SK-N-SH (cell line): ENCODE data around the gene ZDHHC11.

Experiments used
- EP300 ChIP-seq, 2 experiments: IDR thresholded peaks; 2 replicates each; pipeline versions ENCODE4 v1.4.0 to v1.6.1; 2012; ENCODE audit warnings: borderline replicate concordance in 1 of 2, low read depth in 1 of 2, low read length in 1 of 2
- FOXM1 ChIP-seq: IDR thresholded peaks from 2 replicates; pipeline ENCODE4 v1.4.0; 2012; ENCODE audit warnings: low read depth, mild to moderate bottlenecking
- GABPA ChIP-seq: IDR thresholded peaks from 2 replicates; pipeline ENCODE4 v1.4.0; 2012; ENCODE audit warnings: low read depth, mild to moderate bottlenecking
- GATA2 ChIP-seq: sonication (generic); formaldehyde crosslinking; IDR thresholded peaks from 2 replicates; pipeline ENCODE4 v1.5.0; 2020; ENCODE audit warnings: mild to moderate bottlenecking, missing genetic modification reagents
- MEF2A ChIP-seq: IDR thresholded peaks from 2 replicates; pipeline ENCODE4 v1.4.0; 2012; ENCODE audit warnings: low read depth, borderline replicate concordance
- RFX5 ChIP-seq: IDR thresholded peaks from 2 replicates; pipeline ENCODE4 v1.6.1; 2012; ENCODE audit warnings: mild to moderate bottlenecking, improper control_type of control experiment, low read length
- TAF1 ChIP-seq: IDR thresholded peaks from 2 replicates; pipeline ENCODE4 v1.6.1; 2012; ENCODE audit warnings: low read depth, mild to moderate bottlenecking, low read length, moderate library complexity, borderline replicate concordance
- YY1 ChIP-seq: IDR thresholded peaks from 2 replicates; pipeline ENCODE4 v1.4.0; 2012; ENCODE audit warnings: low read depth, mild to moderate bottlenecking
- TF ChIP-seq, protein P1 (sequence below): fragments of 200-600 bp; sonication (generic); IDR thresholded peaks from 2 replicates; pipeline ENCODE4 v1.6.1; 2017; ENCODE audit warnings: antibody characterized with exemption, mild to moderate bottlenecking, moderate library complexity
- TF ChIP-seq, protein P2 (sequence below): IDR thresholded peaks from 2 replicates; pipeline ENCODE4 v1.4.0; 2012; ENCODE audit warnings: low read depth
- TF ChIP-seq, protein P3 (sequence below): fragments of 150-350 bp; IDR thresholded peaks from 2 replicates; pipeline ENCODE4 v1.6.1; 2017; ENCODE audit warnings: antibody characterized with exemption, low read length, low read depth, borderline replicate concordance
- TF ChIP-seq, protein P4 (sequence below): IDR thresholded peaks from 2 replicates; pipeline ENCODE4 v1.4.0; 2012; ENCODE audit warnings: low read depth, borderline replicate concordance

DNA sequence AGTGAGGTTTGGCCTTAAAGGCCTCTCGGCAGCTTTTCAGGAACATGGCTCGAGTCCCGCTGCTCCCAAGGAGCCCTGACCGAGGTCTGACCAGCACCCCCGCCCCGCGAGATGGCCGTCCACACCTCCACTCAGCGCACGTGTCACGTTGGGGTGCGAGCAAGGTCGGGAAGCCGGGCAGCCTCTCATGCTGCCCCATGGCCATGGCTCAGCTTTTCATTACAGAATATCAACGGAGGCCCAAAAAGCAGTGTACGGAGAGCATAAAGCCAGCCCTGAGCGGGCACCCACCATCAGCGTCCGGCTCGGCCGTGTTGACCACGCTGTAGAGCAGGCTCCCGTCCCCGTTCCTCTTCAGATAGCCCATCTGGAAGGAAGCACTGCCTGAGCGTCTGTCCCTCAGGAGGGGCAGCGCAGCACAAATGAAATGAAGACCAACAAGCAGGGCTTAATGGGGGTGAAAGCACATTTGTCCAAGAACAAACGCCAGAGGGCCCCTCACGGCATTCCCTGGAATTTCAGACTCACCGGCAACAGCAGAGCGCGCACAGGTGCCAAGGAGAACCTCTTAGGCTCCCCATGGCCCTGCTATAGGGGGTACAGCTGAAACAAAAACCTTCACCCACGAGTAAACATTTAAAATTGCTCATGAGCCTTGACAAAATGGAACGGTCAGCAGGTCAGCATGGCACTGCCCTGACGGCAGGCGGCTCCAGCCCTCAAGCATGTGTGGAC is 30.2 kb upstream of the ZDHHC11 start:
- TF ChIP-seq TAF1: no peak
- TF ChIP-seq FOXM1: no peak
- TF ChIP-seq, protein P1, sequence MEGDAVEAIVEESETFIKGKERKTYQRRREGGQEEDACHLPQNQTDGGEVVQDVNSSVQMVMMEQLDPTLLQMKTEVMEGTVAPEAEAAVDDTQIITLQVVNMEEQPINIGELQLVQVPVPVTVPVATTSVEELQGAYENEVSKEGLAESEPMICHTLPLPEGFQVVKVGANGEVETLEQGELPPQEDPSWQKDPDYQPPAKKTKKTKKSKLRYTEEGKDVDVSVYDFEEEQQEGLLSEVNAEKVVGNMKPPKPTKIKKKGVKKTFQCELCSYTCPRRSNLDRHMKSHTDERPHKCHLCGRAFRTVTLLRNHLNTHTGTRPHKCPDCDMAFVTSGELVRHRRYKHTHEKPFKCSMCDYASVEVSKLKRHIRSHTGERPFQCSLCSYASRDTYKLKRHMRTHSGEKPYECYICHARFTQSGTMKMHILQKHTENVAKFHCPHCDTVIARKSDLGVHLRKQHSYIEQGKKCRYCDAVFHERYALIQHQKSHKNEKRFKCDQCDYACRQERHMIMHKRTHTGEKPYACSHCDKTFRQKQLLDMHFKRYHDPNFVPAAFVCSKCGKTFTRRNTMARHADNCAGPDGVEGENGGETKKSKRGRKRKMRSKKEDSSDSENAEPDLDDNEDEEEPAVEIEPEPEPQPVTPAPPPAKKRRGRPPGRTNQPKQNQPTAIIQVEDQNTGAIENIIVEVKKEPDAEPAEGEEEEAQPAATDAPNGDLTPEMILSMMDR: no peak
- TF ChIP-seq, protein P2, sequence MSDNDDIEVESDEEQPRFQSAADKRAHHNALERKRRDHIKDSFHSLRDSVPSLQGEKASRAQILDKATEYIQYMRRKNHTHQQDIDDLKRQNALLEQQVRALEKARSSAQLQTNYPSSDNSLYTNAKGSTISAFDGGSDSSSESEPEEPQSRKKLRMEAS: no peak
- TF ChIP-seq RFX5: no peak
- no peak for TF ChIP-seq GABPA
- TF ChIP-seq, protein P3, sequence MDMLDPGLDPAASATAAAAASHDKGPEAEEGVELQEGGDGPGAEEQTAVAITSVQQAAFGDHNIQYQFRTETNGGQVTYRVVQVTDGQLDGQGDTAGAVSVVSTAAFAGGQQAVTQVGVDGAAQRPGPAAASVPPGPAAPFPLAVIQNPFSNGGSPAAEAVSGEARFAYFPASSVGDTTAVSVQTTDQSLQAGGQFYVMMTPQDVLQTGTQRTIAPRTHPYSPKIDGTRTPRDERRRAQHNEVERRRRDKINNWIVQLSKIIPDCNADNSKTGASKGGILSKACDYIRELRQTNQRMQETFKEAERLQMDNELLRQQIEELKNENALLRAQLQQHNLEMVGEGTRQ: no peak
- TF ChIP-seq MEF2A: no peak
- no peak for TF ChIP-seq YY1
- TF ChIP-seq GATA2: no peak
- no peak for TF ChIP-seq EP300 (IDR thresholded peaks at IDR 0.05; ENCODE audit: borderline replicate concordance in 1 of 2, low read depth in 1 of 2, low read length in 1 of 2)
- TF ChIP-seq, protein P4, sequence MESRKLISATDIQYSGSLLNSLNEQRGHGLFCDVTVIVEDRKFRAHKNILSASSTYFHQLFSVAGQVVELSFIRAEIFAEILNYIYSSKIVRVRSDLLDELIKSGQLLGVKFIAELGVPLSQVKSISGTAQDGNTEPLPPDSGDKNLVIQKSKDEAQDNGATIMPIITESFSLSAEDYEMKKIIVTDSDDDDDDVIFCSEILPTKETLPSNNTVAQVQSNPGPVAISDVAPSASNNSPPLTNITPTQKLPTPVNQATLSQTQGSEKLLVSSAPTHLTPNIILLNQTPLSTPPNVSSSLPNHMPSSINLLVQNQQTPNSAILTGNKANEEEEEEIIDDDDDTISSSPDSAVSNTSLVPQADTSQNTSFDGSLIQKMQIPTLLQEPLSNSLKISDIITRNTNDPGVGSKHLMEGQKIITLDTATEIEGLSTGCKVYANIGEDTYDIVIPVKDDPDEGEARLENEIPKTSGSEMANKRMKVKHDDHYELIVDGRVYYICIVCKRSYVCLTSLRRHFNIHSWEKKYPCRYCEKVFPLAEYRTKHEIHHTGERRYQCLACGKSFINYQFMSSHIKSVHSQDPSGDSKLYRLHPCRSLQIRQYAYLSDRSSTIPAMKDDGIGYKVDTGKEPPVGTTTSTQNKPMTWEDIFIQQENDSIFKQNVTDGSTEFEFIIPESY: no peak
